ENCODE data around the gene LYSMD1.

DNA sequence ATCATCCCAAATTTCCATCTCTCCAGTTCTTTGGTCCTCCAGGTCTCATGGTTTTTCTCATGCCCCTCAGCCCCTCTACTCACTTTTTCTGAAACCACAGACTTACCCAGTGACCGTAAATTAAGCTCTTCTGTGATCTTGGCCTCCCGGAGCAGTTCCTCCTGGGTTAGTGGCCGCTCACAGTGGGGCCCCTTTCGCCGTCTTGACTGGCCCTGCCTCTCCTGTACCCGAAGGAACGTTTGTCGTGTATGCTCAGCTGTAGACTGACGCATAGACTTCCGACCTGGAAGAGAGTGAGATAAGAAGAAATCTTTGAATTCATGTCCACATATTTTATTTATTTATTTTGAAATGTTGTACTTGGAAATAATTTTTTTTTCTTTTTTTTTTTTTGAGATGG, 18.5 kb upstream of the LYSMD1 start:
- no peak for TF ChIP-seq EZH2 (IDR thresholded peaks at IDR 0.05; ENCODE audit: low read length)
- no peak for TF ChIP-seq CTCF (optimal IDR thresholded peaks at IDR 0.05 in 1 of 3, IDR thresholded peaks at IDR 0.05 in 1 of 3, conservative IDR thresholded peaks at IDR 0.05 in 1 of 3; ENCODE audit: extremely low read depth in 1 of 3, insufficient read depth in 2 of 3, low read length in 3 of 3)
